ENCODE results near the gene ACOT6. TPM values are rescaled to one million over a fixed set of nuclear protein-coding genes. Genes with fewer than 3 reads are reported as not detected.
"Not testable (repeated sequence)": the region's sequence is repeated elsewhere in the genome, so short reads cannot be mapped to it uniquely, and the experiment has no call there.

Gene ACOT6
- total and polyA plus RNA-seq, 2 of the 4 experiments (the other 2 are of a cell fraction): not detected

GRCh38 chr14:73582102-73582979 is 30.0 kb upstream of the ACOT6 start:
- H2BK20ac ChIP-seq (ENCODE audit: low read depth, low read length); H3K9me3 ChIP-seq (ENCODE audit: control insufficient read depth, insufficient read depth, low read length); H3K9me1 ChIP-seq (ENCODE audit: insufficient read depth, low read length); H4K8ac ChIP-seq (ENCODE audit: low read depth in 2 of 2, low read length in 2 of 2); in situ Hi-C loops (cut with MboI; ENCODE audit: low sequenced_read_pairs); H3K23ac ChIP-seq (ENCODE audit: low read depth, low read length); DNase-seq; H3K14ac ChIP-seq (replicated peaks; ENCODE audit: low read depth, low read length); H2AFZ ChIP-seq (replicated peaks; ENCODE audit: low read length, poor library complexity); H2BK120ac ChIP-seq (ENCODE audit: low read depth, low read length); H2BK5ac ChIP-seq (ENCODE audit: low read depth, low read length, poor library complexity, severe bottlenecking); POLR2A ChIA-PET (ENCODE audit: unreplicated experiment); ATAC-seq (ENCODE audit: low read depth); CTCF ChIA-PET; H3K4ac ChIP-seq (ENCODE audit: low read depth, low read length); H2BK15ac ChIP-seq (ENCODE audit: low read depth, low read length); dilution Hi-C loops (cut with HindIII; ENCODE audit: low sequenced_read_pairs, unreplicated experiment); H3K27ac ChIP-seq (ENCODE audit: insufficient read depth, low read length); H3K27me3 ChIP-seq (ENCODE audit: control insufficient read depth, insufficient read depth, low read length); H4K91ac ChIP-seq (ENCODE audit: insufficient read depth, low read depth, low read length); H3K18ac ChIP-seq (ENCODE audit: low read depth, low read length); H2AK9ac ChIP-seq (replicated peaks; ENCODE audit: low read depth, low read length, poor library complexity); H4K20me1 ChIP-seq (ENCODE audit: insufficient read depth, low read length); H2AK5ac ChIP-seq (ENCODE audit: low read depth, low read length); H3K4me1 ChIP-seq (ENCODE audit: control insufficient read depth, insufficient read depth, low read length); H3K79me1 ChIP-seq (ENCODE audit: low read depth in 1 of 2, low read length in 2 of 2); H3K56ac ChIP-seq (ENCODE audit: extremely low read depth, insufficient read depth, low read length); BruUV-seq (replicated peaks); H4K5ac ChIP-seq (ENCODE audit: low read depth, low read length); intact Hi-C loops (cut with micrococcal nuclease); H3K4me2 ChIP-seq (ENCODE audit: low read depth, low read length); H3K4me3 ChIP-seq (ENCODE audit: insufficient read depth, low read depth, low read length); H3K9ac ChIP-seq (ENCODE audit: low read depth, low read length): not testable (repeated sequence)
- WGBS, 2 experiments (ENCODE audit: extremely low coverage in 2 of 2, insufficient read length in 1 of 2): 94% methylated on average over 3 of the region's 11 CpGs; no CpG with 5 or more reads in 1 of the 2 experiments
- peaks cover 14% of the 10 kb centered on the region for H3K36me3 ChIP-seq (ENCODE audit: control insufficient read depth, insufficient read depth, low read length)

Data from IMR-90 (cell line).